GM12878 (cell line): ENCODE data around the gene CD96. TPM values are rescaled to one million over a fixed set of nuclear protein-coding genes. Genes with fewer than 3 reads are reported as not detected.

ENCODE experiments used
- ATAC-seq: fragments of 200-7000 bp; cut with Tn5 transposase; 3 replicates; pipeline ENCODE4 v1.9.1; 2020; ENCODE audit warnings: mild to moderate bottlenecking, moderate library complexity
- BruUV-seq: library from RNA; stranded (reverse); fragments of 400-500 nt; replicated peaks from 2 replicates; lab custom pipeline; 2021; lab: Mats Ljungman, UMichigan
- CTCF ChIA-PET: fragments of 300-600 bp; sonication (Branson Sonifier 250); formaldehyde crosslinking; extraction: SDS; loops from one replicate; lab custom pipeline; 2021; ENCODE audit warnings: inconsistent platforms; lab: Yijun Ruan, JAX
- POLR2A ChIA-PET: fragments of 350-600 bp; formaldehyde crosslinking; extraction: SDS; loops from one replicate; lab custom pipeline; 2021; ENCODE audit warnings: inconsistent platforms; lab: Charles Lee
- RAD21 ChIA-PET: fragments of 300-600 bp; sonication (Branson Sonifier 250); formaldehyde crosslinking; loops from one replicate; lab custom pipeline; 2023; ENCODE audit warnings: antibody characterized with exemption; ENCODE audit not compliant: unreplicated experiment; lab: Charles Lee
- SMC1A ChIA-PET: fragments of 300-600 bp; sonication (Branson Sonifier 250); formaldehyde crosslinking; loops from one replicate; lab custom pipeline; 2023; ENCODE audit not compliant: unreplicated experiment, uncharacterized antibody; lab: Charles Lee
- DNase-seq: peaks from one replicate; pipeline ENCODE4 v3.0.0-alpha.2; 2011; ENCODE audit warnings: low read depth, low spot score
- FAIRE-seq: peaks from 3 replicates; lab custom pipeline; 2011; peaks lifted over from hg19 to GRCh38; lab: Jason Lieb, UNC
- H2AFZ ChIP-seq: 2 replicates; pipeline ENCODE4 v1.6.0; 2011; ENCODE audit warnings: low read depth, low read length, control low read depth; ENCODE audit not compliant: control insufficient read depth
- H3K27ac ChIP-seq: 2 replicates; pipeline ENCODE4 v1.5.1; 2011; ENCODE audit warnings: control low read depth; ENCODE audit not compliant: control insufficient read depth, insufficient read depth
- H3K27me3 ChIP-seq, 2 experiments: replicated peaks in 1 of 2; 2 replicates each; pipeline versions ENCODE4 v1.6.0 to v1.6.1; 2011; ENCODE audit warnings: low read length in 1 of 2; ENCODE audit not compliant: control insufficient read depth in 2 of 2, insufficient read depth in 2 of 2
- H3K36me3 ChIP-seq, 2 experiments: 2 replicates each; pipeline ENCODE4 v1.5.1; 2011; ENCODE audit warnings: low read length in 1 of 2; ENCODE audit not compliant: control insufficient read depth in 2 of 2, insufficient read depth in 2 of 2
- H3K4me1 ChIP-seq: 2 replicates; pipeline ENCODE4 v1.6.1; 2011; ENCODE audit warnings: mild to moderate bottlenecking, low read length, moderate library complexity, mixed read lengths; ENCODE audit not compliant: control insufficient read depth, insufficient read depth
- H3K4me2 ChIP-seq: 2 replicates; pipeline ENCODE4 v1.6.0; 2011; ENCODE audit warnings: control low read depth; ENCODE audit not compliant: control insufficient read depth, insufficient read depth
- H3K4me3 ChIP-seq: fragments of 200-600 bp; sonication (generic); 2 replicates; pipeline ENCODE4 v1.5.1; 2016
- H3K79me2 ChIP-seq: 2 replicates; pipeline ENCODE4 v1.6.0; 2011; ENCODE audit warnings: low read length; ENCODE audit not compliant: control insufficient read depth, insufficient read depth
- H3K9ac ChIP-seq: 2 replicates; pipeline ENCODE4 v1.8.0; 2011; ENCODE audit warnings: low read length, control low read depth, mixed read lengths; ENCODE audit not compliant: control insufficient read depth, insufficient read depth
- H3K9me3 ChIP-seq: replicated peaks from 3 replicates; pipeline ENCODE4 v1.5.1; 2011; ENCODE audit warnings: mild to moderate bottlenecking, low read length; ENCODE audit not compliant: control insufficient read depth, insufficient read depth
- H4K20me1 ChIP-seq: 2 replicates; pipeline ENCODE4 v1.6.0; 2011; ENCODE audit not compliant: control insufficient read depth, insufficient read depth
- CUX1 ChIP-seq: IDR thresholded peaks from 2 replicates; pipeline ENCODE4 v1.6.1; 2012; ENCODE audit warnings: improper control_type of control experiment, low read depth, low read length; ENCODE audit not compliant: insufficient replicate concordance
- ESRRA ChIP-seq: IDR thresholded peaks from 2 replicates; pipeline ENCODE4 v1.6.1; 2012; ENCODE audit warnings: mild to moderate bottlenecking, low read length, improper control_type of control experiment
- HDGF ChIP-seq: fragments of 450-650 bp; IDR thresholded peaks from 2 replicates; pipeline ENCODE4 v1.6.1; 2016; ENCODE audit warnings: antibody characterized with exemption
- KDM1A ChIP-seq: fragments of 200-600 bp; sonication (generic); IDR thresholded peaks from 2 replicates; pipeline ENCODE4 v1.6.1; 2016; ENCODE audit warnings: borderline replicate concordance
- POLR2A ChIP-seq: IDR thresholded peaks from 2 replicates; pipeline ENCODE4 v1.6.1; 2011; ENCODE audit warnings: low read depth, mild to moderate bottlenecking, low read length
- SIN3A ChIP-seq: IDR thresholded peaks from 2 replicates; pipeline ENCODE4 v1.6.1; 2012; ENCODE audit warnings: low read depth, low read length, improper control_type of control experiment
- SKIL ChIP-seq: fragments of 450-650 bp; IDR thresholded peaks from 2 replicates; pipeline ENCODE4 v1.6.1; 2017; ENCODE audit warnings: mild to moderate bottlenecking, low read depth, inconsistent platforms; ENCODE audit not compliant: poor library complexity, severe bottlenecking
- ZBED1 ChIP-seq: IDR thresholded peaks from 2 replicates; pipeline ENCODE4 v1.6.1; 2016; ENCODE audit warnings: borderline replicate concordance
- ZNF592 ChIP-seq: fragments of 450-650 bp; IDR thresholded peaks from 2 replicates; pipeline ENCODE4 v1.6.1; 2017; ENCODE audit warnings: mild to moderate bottlenecking, moderate library complexity
- WGBS: methylation state at CpG from one replicate; pipeline ENCODE4 v1.1.6; 2016; ENCODE audit warnings: low lambda C conversion rate; ENCODE audit not compliant: insufficient replicate concordance, insufficient coverage; ENCODE audit errors: missing lambda C conversion rate; 5-methylcytosine and 5-hydroxymethylcytosine counted together
- in situ Hi-C: fragments of 300-500 bp; cut with MboI; formaldehyde crosslinking; loops from 9 replicates; pipeline ENCODE4 v1.14.3; 2018; ENCODE audit warnings: mixed read lengths
- intact Hi-C: fragments of 100-400 bp; cut with micrococcal nuclease; formaldehyde crosslinking; loops from one replicate; pipeline ENCODE4 v1.14.2; 2022; ENCODE audit not compliant: unreplicated experiment
- polyA plus RNA-seq, 11 experiments: library from polyadenylated mRNA; depleted of rRNA in 4 of 11; unstranded in 6 of 11; stranded (reverse) in 5 of 11; fragments of >200 nt; fragmentation: Nextera tagmentation in 4 of 11; fragmentation: Illumina TruSeq in 1 of 11; extraction: Ambion mirVana in 4 of 11; extraction: Trizol in 1 of 11; gene quantifications; 1 replicate in 1 of 11; 2 replicates in 10 of 11; pipeline versions ENCODE4 v1.2.1 to v1.2.3, GENCODE V29; 2011 to 2016; ENCODE audit warnings: inconsistent platforms in 2 of 11, missing spikeins in 2 of 11, low read depth in 1 of 11
- total RNA-seq, 4 experiments: library from RNA; depleted of rRNA in 3 of 4; stranded (reverse); fragments of >200 nt in 3 of 4; fragmentation: Illumina TruSeq in 1 of 4; extraction: Trizol in 1 of 4; gene quantifications; 2 replicates each; pipeline versions ENCODE4 v1.2.1 to v1.2.3, GENCODE V29; 2013 to 2021

The CD96 gene
- total and polyA plus RNA-seq, 10 of the 15 experiments (the other 5 are each of a cell fraction or from before 2014, with no cell fraction given), result 0.13 to 10.1 (median 0.47) TPM

- no peak for FAIRE-seq
- TF ChIP-seq CUX1 (no peak), ZBED1 (no peak), SIN3A (no peak), KDM1A (no peak), HDGF (no peak), ZNF592 (no peak), POLR2A (no peak), SKIL (no peak), ESRRA (no peak)
These were observed 3.9 kb upstream of the CD96 start for GRCh38 chr3:111538111-111538510.

More at GRCh38 chr3:111538111-111538510, 3.9 kb upstream of the CD96 start:
- ChIA-PET POLR2A (no interaction called here), SMC1A (interaction anchor here (0.8 to 2.0 kb wide), 5 partner anchors 10 to 1223 kb away, joined by 3 to 13 read pairs (median 3); no protein-coding TSS in a partner anchor), RAD21 (interaction anchor here (1.8 kb wide), 1 partner anchor 9 kb away, joined by 10 read pairs; no protein-coding TSS in a partner anchor), CTCF (interaction anchor here (1.1 to 2.9 kb wide), 9 partner anchors 10 to 1223 kb away, joined by 3 to 16 read pairs (median 5); no protein-coding TSS in a partner anchor)
- Histone ChIP-seq H3K4me3 (no peak overlapping the region), H3K27me3 (no peaks in the 10 kb centered on the region), H3K79me2 (no peaks in the 10 kb centered on the region), H3K9ac (no peak overlapping the region), H3K9me3 (no peaks in the 10 kb centered on the region), H4K20me1 (no peaks in the 10 kb centered on the region), H2AFZ (no peak overlapping the region), H3K36me3 (no peaks in the 10 kb centered on the region), H3K4me2 (no peak overlapping the region), H3K4me1 (peaks cover 18% of the 10 kb centered on the region), H3K27ac (no peak overlapping the region)
- no peak for DNase-seq
- 88% methylated on average over 1 of the region's 1 CpG for WGBS
- ATAC-seq, result no peak
- BruUV-seq, result no TSS peak
- in situ Hi-C loops (loop anchor here (10.0 kb wide), 1 partner anchor 1803 kb away; no protein-coding TSS in a partner anchor), intact Hi-C loops (loop anchor here (5.0 kb wide), 1 partner anchor 801 kb away; no protein-coding TSS in a partner anchor)
